ENCODE data around the gene CNTLN. TPM values are rescaled to one million over a fixed set of nuclear protein-coding genes. Genes with fewer than 3 reads are reported as not detected.

The CNTLN gene
- polyA plus RNA-seq, 2 of the 4 experiments (the other 2 are of a cell fraction) = 8.5 to 11.9 TPM

DNA sequence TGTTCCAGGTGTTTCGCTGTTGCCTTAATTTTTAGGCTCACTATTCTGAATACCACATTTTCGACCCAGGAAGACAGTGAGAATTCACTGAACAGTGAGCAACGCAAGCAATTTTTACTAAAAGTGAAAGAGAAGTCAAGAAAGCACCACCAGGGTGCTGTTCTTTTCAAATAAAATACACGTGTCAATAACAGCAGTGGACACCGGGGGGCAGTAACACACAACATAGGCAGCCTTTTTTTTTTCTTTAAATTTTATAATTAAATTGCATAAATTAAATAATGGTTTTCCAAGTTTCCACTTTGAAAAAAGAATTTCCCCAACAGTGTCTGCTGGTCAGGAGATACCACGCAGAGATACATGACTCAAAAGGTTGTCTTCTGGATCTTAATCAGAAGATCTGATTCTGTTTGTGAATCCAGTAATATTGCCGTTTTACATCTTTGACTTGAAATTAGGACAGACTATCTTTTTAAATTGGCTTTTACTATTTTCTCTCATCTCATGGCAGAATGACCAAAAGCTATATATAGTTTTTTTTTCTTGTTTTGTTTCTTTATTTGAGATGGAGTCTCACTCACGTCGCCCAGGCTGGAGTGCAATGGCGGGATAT is 396.9 kb downstream of the CNTLN start:
- Histone ChIP-seq H3K9me3 (no peaks in the 10 kb centered on the region), H3K27ac (no peak overlapping the region), H3K4me2 (peak overlapping the region; percentile 45; the same call in 2 of the 3 replicates), H3K4me1 (no peaks in the 10 kb centered on the region), H3K4me3 (no peak overlapping the region)
- ChIA-PET CTCF (interaction anchor here (0.9 to 1.6 kb wide), 10 partner anchors 11 to 1501 kb away, joined by 3 to 6 read pairs (median 3); partner anchors contain the start of gene SAXO1), POLR2A (no interaction called here)
- WGBS (ENCODE audit: missing lambda C conversion rate) = 33% methylated on average over 10 of the region's 10 CpGs
- ATAC-seq (peak in 1 of 2 experiments; percentile 84; a peak in 3 of 6 replicates), FAIRE-seq (no peak), DNase-seq (ENCODE audit: low read depth in 1 of 2, low spot score in 1 of 2) (peak; percentile 38 to 48)
- TF ChIP-seq RAD21 (conservative IDR thresholded peaks at IDR 0.05 in 1 of 2, IDR thresholded peaks at IDR 0.05 in 1 of 2) (peak; percentile 72 to 74), RFX5 (IDR thresholded peaks at IDR 0.05) (no peak), EHMT2 (IDR thresholded peaks at IDR 0.05; ENCODE audit: low read depth) (no peak), ZC3H11A (IDR thresholded peaks at IDR 0.05) (no peak), SMC3 (IDR thresholded peaks at IDR 0.05) (peak; percentile 63), ZSCAN20 (CRISPR knock-in tag; IDR thresholded peaks at IDR 0.05) (no peak), FOSL2 (IDR thresholded peaks at IDR 0.05) (no peak), FOSL2 (CRISPR knock-in tag; IDR thresholded peaks at IDR 0.05) (no peak)
- TF ChIP-seq, protein P1, sequence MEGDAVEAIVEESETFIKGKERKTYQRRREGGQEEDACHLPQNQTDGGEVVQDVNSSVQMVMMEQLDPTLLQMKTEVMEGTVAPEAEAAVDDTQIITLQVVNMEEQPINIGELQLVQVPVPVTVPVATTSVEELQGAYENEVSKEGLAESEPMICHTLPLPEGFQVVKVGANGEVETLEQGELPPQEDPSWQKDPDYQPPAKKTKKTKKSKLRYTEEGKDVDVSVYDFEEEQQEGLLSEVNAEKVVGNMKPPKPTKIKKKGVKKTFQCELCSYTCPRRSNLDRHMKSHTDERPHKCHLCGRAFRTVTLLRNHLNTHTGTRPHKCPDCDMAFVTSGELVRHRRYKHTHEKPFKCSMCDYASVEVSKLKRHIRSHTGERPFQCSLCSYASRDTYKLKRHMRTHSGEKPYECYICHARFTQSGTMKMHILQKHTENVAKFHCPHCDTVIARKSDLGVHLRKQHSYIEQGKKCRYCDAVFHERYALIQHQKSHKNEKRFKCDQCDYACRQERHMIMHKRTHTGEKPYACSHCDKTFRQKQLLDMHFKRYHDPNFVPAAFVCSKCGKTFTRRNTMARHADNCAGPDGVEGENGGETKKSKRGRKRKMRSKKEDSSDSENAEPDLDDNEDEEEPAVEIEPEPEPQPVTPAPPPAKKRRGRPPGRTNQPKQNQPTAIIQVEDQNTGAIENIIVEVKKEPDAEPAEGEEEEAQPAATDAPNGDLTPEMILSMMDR (IDR thresholded peaks at IDR 0.05) = peak; percentile 76
- TF ChIP-seq, protein P2, sequence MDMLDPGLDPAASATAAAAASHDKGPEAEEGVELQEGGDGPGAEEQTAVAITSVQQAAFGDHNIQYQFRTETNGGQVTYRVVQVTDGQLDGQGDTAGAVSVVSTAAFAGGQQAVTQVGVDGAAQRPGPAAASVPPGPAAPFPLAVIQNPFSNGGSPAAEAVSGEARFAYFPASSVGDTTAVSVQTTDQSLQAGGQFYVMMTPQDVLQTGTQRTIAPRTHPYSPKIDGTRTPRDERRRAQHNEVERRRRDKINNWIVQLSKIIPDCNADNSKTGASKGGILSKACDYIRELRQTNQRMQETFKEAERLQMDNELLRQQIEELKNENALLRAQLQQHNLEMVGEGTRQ (IDR thresholded peaks at IDR 0.05) = no peak

DNA sequence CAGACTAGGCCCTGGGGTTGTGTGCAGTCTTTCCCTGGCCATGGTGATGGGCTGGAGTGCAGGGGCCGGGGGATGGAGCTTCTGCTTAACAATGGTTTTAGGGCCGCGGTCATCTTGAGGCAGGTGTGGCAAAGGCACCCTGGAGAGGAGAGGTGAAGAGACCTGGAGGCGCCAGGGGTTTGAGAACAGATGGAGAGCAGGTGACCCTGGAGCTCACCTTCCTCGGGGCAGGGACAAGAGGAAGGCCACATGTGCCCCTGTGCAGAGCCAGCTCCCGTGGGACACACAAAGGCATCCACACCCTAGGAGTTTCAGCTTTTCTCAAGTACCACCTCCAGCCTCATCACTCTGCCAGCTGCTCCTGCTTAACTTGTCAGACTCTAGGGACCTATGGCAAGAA is 397.6 kb downstream of the CNTLN start:
- ChIA-PET CTCF (interaction anchor here (0.9 to 1.6 kb wide), 11 partner anchors 12 to 1500 kb away, joined by 3 to 9 read pairs (median 3); partner anchors contain the start of gene SAXO1), POLR2A (no interaction called here)
- H3K9me3 ChIP-seq = no peaks in the 10 kb centered on the region
- no peak overlapping the region for H3K4me2 ChIP-seq
- H3K4me3 ChIP-seq = no peak overlapping the region
- H3K4me1 ChIP-seq = no peaks in the 10 kb centered on the region
- DNase-seq (ENCODE audit: low read depth in 1 of 2, low spot score in 1 of 2) = no peak
- TF ChIP-seq HOXB5 (CRISPR knock-in tag; IDR thresholded peaks at IDR 0.05) (no peak), RARB (CRISPR knock-in tag; IDR thresholded peaks at IDR 0.05) (no peak), ZC3H11A (IDR thresholded peaks at IDR 0.05) (no peak), KDM1A (IDR thresholded peaks at IDR 0.05; ENCODE audit: low read depth) (no peak), KDM5A (IDR thresholded peaks at IDR 0.05) (no peak), EHF (CRISPR knock-in tag; IDR thresholded peaks at IDR 0.05) (no peak), PHF8 (IDR thresholded peaks at IDR 0.05; ENCODE audit: borderline replicate concordance, low read depth) (no peak), SMC3 (IDR thresholded peaks at IDR 0.05) (no peak), CHD2 (IDR thresholded peaks at IDR 0.05; ENCODE audit: low read length, partially characterized antibody) (no peak)
- no peak for ATAC-seq
- no peak overlapping the region for H3K27ac ChIP-seq
- 58% methylated on average over 5 of the region's 6 CpGs for whole genome bisulfite sequencing (ENCODE audit: missing lambda C conversion rate)
- FAIRE-seq = no peak

DNA sequence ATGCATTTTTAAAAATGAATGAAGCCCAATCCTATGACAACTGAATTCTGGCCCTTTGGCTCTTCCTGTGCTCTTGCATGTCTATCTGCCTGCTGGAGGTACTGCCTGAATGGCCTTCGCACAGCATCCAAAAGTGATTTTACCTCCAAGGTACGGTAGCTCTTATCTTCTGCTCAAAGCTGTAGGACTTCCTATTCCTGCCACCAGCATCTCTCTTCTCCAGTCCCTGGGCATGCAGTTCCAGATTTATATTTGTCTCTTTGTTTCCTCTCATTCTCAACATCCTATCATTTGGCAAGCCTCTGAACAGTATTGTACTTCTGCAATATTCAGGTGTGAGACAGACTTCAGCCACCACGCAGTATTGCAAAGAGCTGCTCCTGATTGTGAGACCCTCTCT is 400.3 kb downstream of the CNTLN start:
- ATAC-seq (0 out of 6 replicates have a peak, but pooled peaks of 1 of the 2 experiments have one; percentile 15), FAIRE-seq (no peak)
- WGBS (ENCODE audit: missing lambda C conversion rate) = 81% methylated on average over 3 of the region's 3 CpGs

More for the DNA sequence above, 400.3 kb downstream of the CNTLN start:
- no peak for TF ChIP-seq MAFK (IDR thresholded peaks at IDR 0.05; ENCODE audit: partially characterized antibody)
- TF ChIP-seq POLR2A (IDR thresholded peaks at IDR 0.05; ENCODE audit: low read length) = no peak
- TF ChIP-seq RCOR1 (IDR thresholded peaks at IDR 0.05; ENCODE audit: low read depth, low read length) = no peak
- TF ChIP-seq SMC3 (IDR thresholded peaks at IDR 0.05) = no peak
- no peak for TF ChIP-seq KDM5A (IDR thresholded peaks at IDR 0.05)
- TF ChIP-seq, protein P3, sequence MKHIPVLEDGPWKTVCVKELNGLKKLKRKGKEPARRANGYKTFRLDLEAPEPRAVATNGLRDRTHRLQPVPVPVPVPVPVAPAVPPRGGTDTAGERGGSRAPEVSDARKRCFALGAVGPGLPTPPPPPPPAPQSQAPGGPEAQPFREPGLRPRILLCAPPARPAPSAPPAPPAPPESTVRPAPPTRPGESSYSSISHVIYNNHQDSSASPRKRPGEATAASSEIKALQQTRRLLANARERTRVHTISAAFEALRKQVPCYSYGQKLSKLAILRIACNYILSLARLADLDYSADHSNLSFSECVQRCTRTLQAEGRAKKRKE (CRISPR knock-in tag; IDR thresholded peaks at IDR 0.05; ENCODE audit: low read depth) = no peak
- TF ChIP-seq MAZ (IDR thresholded peaks at IDR 0.05; ENCODE audit: borderline replicate concordance, low read depth, low read length) = no peak
- no peak for TF ChIP-seq PHF8 (IDR thresholded peaks at IDR 0.05; ENCODE audit: borderline replicate concordance, low read depth)
- TF ChIP-seq, protein P2 (IDR thresholded peaks at IDR 0.05) = no peak
- TF ChIP-seq KDM1A (IDR thresholded peaks at IDR 0.05; ENCODE audit: low read depth) = no peak
- TF ChIP-seq, protein P4, sequence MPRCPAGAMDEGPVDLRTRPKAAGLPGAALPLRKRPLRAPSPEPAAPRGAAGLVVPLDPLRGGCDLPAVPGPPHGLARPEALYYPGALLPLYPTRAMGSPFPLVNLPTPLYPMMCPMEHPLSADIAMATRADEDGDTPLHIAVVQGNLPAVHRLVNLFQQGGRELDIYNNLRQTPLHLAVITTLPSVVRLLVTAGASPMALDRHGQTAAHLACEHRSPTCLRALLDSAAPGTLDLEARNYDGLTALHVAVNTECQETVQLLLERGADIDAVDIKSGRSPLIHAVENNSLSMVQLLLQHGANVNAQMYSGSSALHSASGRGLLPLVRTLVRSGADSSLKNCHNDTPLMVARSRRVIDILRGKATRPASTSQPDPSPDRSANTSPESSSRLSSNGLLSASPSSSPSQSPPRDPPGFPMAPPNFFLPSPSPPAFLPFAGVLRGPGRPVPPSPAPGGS (IDR thresholded peaks at IDR 0.05) = no peak
- TF ChIP-seq FOSB (CRISPR knock-in tag; IDR thresholded peaks at IDR 0.05) = no peak
- TF ChIP-seq, protein P1 (IDR thresholded peaks at IDR 0.05) = no peak
- no peak for TF ChIP-seq TFCP2L1 (CRISPR knock-in tag; IDR thresholded peaks at IDR 0.05)
- no peak for DNase-seq (ENCODE audit: low read depth in 1 of 2, low spot score in 1 of 2)
- no peak overlapping the region for H3K4me2 ChIP-seq
- no peaks in the 10 kb centered on the region for H3K9me3 ChIP-seq
- no peak overlapping the region for H3K27ac ChIP-seq
- CTCF ChIA-PET = no interaction called here
- POLR2A ChIA-PET = no interaction called here
- H3K4me3 ChIP-seq = no peak overlapping the region
- no peaks in the 10 kb centered on the region for H3K4me1 ChIP-seq
